GM04504 (cell line): ENCODE data around the gene JMJD8.

Experiments used
- DNase-seq: peaks from one replicate; pipeline ENCODE4 v3.0.0-alpha.2; 2012; ENCODE audit warnings: low read depth

The JMJD8 gene

GRCh38 chr16:677316-678190 is 6.6 kb downstream of the JMJD8 start:
- DNase-seq: no peak

DNA sequence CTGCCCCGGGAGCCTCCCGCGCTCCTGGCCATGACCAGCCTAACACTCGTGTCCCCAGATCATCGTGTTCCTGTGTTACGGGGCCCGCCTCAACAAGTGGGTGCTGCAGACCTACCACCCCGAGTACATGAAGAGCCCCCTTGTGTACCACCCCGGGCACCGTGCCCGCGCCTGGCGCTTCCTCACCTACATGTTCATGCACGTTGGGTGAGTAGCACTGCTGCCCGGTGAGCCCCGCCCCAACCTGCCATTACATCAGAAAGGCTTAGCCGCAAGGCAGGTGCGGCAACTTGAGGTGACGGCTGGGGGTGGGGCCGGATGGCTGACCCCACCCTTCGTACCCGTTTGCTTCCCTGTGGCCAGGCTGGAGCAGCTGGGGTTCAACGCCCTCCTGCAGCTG is 7.2 kb downstream of the JMJD8 start:
- DNase-seq: no peak

DNA sequence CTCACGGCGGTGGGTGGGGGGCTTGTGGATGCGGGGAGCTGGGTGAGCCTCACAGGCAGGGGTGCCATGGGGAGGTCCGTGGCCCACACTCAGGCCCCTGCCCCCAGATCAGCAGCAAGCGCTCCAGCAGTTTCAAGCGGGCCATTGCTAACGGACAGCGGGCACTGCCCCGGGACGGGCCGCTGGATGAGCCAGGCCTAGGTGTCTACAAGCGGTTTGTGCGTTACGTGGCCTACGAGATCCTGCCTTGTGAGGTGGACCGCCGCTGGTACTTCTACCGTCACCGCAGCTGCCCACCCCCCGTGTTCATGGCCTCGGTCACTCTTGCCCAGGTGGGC is 7.6 kb downstream of the JMJD8 start:
- no peak for DNase-seq

DNA sequence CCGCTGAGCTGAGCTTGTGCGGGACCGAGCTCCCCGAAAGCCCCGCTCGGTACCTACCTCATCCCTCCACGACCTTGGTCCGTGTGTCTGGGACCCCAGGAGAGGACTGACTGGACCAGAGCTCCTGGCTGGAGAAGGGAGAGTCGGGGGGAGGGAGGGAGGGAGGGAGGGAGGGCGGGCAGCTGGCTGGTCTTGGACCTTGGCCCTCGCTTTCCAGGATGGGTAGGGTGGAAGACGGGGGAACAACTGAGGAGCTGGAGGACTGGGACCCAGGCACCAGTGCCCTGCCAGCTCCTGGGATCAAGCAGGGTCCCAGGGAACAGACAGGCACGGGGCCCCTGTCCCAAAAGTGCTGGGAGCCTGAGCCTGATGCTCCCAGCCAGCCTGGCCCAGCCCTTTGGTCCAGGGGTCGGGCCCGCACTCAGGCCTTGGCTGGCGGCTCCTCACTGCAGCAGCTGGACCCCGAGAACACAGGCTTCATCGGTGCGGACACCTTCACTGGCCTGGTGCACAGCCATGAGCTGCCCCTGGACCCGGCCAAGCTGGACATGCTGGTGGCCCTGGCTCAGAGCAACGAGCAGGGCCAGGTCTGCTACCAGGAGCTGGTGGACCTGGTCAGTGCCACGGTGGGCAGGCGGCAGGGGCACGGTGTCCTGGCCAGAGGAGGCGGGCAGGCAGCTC is 8.1 kb downstream of the JMJD8 start:
- no peak for DNase-seq

DNA sequence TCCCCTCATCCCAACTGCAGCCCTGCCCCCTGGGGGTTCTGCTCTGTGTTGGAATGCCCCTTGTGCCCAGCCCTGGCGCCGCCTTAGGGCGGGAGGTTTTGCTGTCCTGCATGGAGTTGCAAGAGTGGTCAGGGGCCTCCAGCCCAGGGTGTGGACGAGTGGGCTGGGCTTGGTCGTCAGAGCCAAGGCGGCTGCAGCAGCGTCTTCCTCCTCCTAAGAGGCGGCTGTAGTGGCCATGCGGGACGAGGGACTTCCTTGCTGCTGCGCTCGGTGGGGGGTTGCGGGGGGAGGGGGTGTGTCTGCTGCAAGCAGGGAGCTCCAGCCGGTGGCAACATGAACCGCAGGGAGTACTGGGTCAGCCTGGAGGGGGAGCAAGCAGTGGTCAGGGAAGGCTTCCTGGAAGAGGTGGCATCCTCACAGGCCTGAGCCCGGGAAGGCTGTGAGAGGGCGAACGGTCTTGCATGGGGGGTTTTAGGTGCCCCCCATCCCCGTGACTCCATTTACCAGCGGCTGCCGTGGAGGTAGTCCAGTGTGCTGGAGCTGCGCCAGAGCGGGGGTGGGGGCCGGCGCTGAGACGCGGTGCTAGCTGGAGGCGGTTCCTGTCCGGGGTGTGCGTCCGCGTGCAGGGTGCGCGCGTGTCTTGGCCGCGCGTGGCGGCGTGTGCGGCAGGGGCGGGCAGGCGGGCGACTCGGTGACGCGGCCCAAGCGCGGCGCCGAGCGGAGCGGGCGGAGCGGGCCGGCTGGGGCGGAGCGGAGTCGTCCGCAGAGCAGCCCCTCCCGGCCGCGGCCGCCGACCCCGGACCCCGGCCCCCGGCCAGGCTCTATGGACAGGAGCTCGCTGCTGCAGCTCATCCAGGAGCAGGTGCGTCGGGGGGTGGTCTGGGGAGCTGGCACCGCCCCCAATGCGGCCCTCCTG is 8.9 kb downstream of the JMJD8 start, which contains the start of gene RHBDL1:
Gene RHBDL1 (plus strand): TSS at position 704 of the 916 bp plus-strand sequence. CDS start 120 bp downstream, at position 824.
- DNase-seq: no peak

DNA sequence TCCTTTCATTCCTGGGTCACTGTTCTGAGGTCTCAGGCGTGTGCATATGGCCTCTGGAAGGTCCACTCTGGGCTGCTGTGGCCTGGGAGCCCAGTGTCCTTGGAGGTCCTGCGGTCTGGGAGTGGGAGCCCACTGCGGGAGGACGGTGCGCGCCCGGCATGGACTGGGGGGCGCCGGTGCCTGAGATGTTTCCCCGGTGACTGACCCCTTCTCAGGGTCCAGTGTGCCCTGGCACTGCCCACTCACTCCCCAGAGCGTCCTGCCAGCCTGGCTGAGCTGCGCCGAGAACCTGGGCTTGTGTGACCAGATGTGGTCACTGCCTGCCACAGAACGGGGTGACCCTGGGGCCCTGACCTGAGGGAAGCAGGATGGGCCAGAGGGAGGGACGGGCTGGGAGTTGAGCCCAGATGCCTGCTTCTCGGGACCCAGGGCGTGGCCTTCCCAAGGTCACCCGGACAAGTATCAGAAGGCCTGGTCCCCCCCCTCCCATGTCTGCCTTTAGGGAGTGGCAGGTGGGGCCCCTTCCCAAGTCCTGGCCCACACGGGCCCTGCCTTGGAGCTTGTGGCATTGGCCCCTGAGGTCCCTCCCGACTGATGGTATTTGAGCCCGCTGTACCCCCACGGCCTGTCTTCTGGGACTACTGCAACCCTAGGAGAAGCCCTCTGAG is 9.8 kb downstream of the JMJD8 start:
- no peak for DNase-seq

GRCh38 chr16:673399-673991 is 10.6 kb downstream of the JMJD8 start:
- no peak for DNase-seq

DNA sequence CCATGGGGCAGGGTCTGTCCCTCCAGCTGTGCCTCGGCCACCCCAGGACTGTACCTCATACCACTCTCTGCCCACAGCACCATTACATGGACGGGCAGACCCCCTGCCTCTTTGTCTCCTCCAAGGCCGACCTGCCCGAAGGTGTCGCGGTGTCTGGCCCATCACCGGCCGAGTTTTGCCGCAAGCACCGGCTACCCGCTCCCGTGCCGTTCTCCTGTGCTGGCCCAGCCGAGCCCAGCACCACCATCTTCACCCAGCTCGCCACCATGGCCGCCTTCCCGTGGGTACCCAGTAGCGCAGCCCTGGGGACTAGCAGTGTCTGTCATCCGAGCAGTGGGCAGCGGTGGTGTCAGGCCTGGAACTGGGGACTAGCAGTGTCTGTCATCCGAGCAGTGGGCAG is 11.3 kb downstream of the JMJD8 start:
- no peak for DNase-seq

DNA sequence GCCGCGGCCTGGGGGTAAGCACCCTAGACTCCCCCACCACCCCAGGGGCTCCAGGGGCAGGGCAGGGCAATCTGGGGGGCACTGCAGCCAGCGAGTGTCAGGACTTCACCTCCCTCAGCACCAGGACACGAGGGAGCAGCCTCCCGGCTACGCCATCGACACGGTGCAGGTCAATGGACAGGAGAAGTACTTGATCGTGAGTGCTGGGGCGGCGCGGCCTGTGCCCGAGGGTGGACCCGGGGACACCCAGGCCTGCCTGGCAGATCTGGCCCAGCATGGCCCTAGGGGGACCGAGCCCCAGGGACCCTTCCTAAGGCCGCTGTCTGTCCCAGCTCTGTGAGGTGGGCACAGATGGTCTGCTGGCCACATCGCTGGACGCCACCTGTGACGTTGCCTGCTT is 11.8 kb downstream of the JMJD8 start:
- DNase-seq: no peak

DNA sequence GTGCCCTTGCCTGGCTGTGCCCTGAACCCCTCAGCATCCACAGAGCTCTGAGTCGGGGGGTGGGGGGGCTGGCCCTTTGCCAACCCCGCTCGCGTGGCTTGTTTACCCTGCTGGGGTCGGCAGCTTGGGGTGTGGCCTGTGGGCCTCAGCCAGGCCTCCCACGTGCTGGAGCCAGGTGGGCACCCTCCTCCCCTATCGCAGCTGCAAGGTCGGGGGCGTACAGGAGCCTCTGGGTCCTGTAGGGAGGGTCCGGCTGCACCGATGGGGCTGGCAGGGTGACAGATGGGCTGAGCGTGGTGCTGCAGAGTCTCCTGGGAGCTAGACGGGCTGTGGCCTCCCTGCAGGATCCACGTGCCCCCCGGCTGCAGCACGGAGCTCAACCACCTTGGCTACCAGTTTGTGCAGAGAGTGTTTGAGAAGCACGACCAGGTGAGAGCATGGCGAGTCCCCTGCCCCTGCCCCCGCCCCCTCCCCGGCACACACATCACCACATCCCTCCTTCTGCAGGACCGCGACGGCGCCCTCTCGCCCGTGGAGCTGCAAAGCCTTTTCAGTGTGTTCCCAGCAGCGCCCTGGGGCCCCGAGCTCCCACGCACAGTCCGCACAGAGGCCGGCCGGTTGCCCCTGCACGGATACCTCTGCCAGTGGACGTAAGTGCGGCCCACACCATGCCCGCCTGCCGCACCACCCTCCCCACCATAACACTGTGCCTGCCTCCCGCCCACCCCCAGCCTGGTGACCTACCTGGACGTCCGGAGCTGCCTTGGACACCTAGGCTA is 12.6 kb downstream of the JMJD8 start:
- DNase-seq: no peak

- no peak for DNase-seq
Measured at GRCh38 chr16:670485-671352, 13.4 kb downstream of the JMJD8 start.

DNA sequence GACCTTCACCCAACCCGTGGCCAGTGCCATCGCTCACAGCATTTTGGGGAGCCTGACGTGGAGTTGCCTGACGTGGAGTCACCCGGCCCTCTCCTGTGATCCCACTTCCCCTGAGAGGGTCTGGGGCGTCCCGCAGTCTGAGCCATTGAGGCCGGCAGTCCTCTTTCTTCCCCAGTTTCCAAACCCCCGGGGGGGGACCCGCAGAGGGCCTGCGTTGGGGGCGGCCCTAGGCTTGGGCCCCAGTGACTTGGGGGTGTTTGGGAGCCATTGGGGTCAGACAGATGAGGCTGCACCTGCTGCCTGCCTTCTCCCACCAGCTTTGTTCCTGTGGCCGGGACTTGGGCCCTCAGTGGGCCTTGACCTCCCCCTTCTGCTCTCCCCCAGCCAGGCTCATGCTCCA is 14.5 kb downstream of the JMJD8 start:
- DNase-seq: no peak

- DNase-seq: no peak
Measured at GRCh38 chr16:668519-669171, 15.5 kb downstream of the JMJD8 start.

DNA sequence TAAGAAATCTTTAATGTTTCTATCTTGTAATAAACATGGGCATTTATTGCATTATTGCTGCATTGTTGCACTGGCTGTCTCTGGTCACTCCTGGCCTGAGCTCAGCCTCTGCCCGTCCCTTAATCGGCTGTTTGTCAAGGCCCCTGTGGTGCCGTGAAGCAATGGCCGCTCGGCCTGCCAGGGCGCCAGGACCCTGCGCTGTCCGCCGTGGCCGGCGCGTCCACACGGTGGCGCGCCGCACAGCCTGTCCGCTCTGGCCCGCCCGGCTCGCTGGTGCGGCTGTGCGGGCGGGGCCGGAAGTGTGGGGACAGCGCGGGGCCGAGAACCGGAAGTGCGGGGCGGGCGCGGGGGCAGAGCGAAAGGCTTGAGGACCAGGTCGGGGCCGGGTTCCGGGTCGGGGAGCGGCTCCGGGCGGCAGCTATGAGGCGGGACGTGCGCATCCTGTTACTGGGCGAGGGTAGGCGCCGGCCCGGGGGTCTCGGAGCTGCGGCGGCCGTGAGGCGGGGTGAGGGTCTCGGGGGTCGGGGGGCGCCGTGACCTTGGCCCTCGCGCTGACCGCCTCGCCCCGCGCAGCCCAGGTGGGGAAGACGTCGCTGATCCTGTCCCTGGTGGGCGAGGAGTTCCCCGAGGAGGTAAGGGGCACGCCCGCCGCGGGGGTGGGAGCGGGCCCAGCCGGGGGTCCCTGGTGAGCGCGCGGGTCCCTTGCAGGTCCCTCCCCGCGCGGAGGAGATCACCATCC is 16.2 kb downstream of the JMJD8 start, which contains the start of gene RHOT2:
Gene RHOT2 (plus strand): TSS at position 353 of the 739 bp plus-strand sequence. CDS start 68 bp downstream, at position 421.
- DNase-seq: peak; percentile 81

- no peak for DNase-seq
Measured at GRCh38 chr16:667113-667779, 16.9 kb downstream of the JMJD8 start.

DNA sequence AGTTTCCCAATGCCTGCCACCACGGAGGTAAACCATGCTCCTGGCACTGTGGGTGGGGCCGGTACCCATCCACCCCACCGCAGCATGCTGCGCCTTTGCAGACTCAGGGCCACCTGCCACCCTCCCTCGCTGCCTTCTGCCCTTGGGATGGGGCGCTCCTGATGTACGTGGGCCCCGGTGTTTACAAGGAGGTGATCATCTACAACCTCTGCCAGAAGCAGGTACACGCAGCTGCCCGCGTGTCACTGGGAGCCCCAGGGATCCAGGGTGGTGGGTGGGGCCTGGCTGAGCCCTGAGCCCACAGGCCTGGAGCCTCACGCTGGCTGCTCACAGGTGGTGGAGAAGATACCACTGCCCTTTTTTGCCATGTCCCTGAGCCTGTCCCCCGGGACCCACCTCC is 17.6 kb downstream of the JMJD8 start:
- no peak for DNase-seq

DNA sequence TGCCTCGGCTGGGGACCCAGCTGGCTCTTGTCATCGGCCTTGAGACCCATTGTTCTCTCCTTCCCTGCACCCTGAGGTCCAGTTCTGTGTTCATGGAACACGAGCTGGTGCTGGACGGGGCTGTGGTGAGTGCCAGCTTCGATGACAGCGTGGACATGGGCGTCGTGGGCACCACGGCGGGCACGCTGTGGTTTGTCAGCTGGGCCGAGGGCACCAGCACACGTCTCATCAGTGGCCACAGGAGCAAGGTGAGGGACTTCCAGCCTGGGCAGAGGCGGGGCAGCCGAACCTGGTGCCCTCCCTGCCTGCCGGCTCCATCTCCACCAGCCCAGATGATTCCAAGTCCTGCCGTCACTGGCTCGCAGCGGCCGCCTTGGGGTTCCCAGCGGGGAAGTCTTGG is 21.5 kb downstream of the JMJD8 start:
- DNase-seq: no peak

- no peak for DNase-seq
Measured at GRCh38 chr16:662095-662494, 22.0 kb downstream of the JMJD8 start.
